ENCODE measurements around the gene CYFIP2.

The CYFIP2 gene

DNA sequence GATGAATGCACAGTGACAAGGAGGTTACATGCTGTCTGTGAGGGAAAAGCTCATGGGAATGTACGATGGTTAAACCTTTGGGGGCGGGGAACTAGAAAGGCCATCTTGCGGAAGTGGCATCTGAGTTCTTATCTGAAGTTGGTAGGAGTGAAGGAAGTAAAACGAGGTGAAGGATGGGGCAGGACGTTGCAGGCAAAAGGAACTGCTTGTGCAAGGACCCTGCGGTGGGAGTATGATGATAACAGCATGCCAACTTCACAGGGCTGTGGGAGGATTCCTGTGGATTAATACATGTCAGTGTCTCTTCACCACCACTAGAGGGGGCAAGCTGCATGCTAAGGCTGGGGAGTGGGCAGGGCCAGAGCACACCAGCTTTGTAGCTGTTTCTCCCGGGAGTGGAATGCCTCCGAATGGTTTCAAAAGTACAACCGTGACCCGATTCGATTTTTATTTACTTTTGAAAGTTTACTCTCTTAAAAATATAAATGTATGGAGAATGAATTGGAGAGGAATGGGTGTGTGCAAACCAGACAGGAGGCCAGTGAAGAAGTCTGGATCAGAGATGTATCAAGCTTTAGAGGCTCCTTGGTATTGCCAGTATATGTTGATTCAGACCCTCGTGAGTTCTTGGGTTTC lies 62.5 kb downstream of the CYFIP2 start:
- peak; percentile 53 for DNase-seq

DNA sequence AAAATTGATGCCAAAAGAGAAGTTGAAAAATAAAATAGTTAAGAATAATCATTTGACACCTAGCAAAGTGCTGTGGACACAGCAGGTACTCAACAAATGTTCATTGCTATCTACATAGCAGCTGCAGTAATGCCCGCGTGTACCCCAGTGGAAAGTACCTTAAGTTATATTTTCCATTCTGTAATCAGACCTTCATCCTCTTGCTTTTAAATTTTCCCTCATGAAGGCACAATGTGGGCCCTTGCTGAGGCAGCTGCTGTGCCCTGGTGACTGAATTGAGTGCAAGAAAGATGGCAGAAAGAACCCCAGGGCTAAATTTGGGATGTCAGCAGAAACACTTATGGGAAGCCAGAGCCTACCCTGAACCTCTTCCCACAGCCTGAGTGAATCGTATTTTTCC lies 65.9 kb downstream of the CYFIP2 start:
- no peak for DNase-seq

DNA sequence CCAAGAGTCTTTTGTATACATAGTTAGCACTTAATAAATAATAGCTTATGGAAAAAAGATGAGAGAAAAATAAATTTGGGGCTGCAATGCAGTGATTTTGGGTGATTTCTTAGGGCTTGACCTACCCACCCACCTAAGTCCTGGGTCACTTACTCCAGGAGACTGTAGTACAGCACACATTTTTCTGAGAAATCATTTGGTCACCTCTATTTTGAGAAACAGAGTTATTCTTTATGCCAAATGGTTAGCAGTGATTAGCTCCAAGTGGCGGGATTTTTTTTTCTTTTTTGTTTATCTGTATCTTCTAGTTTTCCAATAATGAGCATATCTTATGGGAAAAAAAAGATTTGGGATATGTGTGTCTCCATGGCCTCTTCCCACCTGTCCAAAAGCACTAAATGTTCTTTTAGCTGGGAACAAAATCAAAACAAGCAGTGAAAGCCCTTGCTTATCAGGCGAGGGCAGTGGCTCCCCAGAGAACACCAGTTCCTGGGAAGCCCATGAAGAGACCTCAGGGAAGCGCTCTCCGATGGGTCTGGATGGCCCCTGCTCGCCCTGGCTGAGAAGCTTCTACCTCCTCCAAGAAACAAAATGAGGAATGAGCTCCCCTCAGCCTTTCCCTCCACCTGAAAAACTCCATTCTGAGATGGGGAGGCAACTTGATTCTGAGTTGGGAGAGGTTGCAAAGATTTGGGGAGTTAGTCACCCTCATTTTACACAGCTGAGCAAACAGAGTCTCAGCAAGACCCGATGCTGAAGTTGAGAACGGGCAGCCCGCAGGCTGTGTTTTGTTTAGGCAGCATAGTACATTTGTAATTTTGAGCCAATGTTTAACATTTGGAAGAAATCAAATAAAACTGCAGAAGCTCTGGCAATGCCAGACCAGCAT lies 69.9 kb downstream of the CYFIP2 start:
- no peak for DNase-seq

DNA sequence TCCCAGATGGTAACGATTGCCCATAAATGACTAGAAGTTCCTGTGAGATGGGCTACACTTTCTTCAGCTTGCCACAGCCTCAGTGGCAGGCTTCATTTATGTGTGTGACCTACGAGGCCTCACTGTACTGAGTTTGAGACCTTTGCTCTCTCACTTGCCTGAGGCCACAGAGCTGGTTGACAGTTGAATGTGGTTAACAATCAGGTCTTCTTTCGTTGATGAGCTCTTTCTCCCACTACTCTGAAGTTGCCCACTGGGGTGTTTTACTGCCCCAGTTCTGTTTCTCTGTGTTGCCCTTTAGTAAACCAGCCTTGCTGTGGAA lies 70.5 kb downstream of the CYFIP2 start:
- DNase-seq: no peak

DNA sequence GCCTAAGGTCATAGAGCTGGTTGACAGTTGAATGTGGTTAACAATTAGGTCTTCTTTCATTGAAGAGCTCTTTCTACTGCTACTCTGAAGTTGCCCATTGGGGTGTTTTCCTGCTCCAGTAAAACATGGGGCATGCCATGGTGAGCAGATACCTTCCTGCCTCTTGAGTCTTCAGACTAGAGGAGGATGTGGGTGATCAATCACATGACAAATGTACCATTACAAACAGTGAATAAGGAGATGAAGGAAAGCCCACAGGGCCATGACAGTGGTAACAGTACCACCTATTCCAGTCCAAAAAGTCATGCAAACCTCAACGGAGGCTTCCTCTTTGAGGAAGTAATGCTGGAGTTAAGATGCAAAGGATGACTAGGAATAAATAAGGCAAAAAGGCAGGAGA lies 73.5 kb downstream of the CYFIP2 start:
- DNase-seq: no peak

DNA sequence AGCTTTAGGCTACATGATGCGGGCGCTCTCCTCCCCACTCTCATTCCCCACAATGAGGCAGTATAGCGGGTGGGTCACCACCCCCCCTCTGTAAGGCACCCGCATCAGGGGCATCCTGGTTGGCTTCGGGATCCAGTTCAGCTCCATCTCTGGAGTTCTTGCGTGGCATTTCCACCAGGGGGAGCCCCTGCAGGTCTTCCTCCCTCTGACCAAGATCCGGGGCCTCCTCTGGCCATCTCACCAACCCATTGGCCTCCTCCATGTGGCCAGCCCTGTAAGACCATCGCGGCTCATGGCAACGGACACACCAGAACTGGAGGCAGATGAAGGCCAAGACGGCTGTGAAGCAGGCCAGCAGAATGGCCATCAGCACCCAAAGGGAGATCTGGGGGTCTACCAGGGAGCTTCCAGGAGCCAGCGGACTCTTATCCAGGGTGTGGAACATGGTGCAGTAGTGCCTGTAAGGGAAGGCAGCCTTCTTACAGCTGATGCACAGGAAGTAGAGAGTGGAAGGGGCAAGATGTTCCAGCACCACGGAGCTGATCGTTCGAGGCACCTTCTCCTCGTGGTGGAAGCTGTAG lies 77.0 kb downstream of the CYFIP2 start:
- DNase-seq: no peak

DNA sequence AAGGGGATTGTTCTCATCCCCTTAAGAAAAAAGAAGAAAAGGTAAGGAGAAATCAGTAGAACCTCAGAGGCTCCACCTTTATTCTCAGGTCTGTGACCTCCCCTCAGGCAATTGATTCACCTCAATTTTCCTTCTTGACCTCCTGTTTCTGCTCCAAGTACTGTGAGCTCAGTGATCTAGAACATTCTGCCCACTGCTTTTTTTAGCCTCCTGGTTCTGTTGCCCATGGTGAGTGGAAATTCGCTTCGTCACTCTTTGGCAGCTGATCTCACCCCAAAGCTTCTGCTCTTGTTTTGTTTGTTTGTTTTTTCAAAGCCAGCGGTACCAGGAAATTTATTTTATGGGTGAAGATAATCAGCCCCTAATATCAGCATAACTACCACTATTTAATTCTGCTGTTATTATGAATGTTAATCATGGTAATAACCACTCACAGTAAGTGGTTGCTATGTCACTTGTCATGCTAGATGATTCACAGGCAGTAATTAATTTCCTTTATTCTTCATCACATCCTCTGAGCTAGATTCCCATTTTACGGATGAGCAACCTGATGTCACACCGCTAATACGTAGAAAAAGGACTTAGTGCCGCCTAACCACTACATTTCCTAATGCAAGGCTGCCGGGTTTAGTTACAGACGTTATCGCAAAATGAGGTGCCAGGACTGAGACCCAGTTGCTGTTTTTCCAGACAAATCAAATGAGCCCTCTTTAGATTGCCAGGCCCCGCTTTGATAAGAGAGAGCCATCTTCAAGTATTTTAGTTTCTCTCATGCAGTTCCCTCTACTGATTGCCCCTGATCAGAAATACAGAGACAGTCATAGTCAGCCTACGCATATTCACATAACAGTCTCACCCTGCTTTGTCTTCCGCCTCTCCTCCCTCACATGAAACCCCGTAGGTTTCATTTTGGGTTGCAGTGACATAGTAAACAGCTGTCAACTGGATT lies 78.2 kb downstream of the CYFIP2 start:
- DNase-seq: no peak

DNA sequence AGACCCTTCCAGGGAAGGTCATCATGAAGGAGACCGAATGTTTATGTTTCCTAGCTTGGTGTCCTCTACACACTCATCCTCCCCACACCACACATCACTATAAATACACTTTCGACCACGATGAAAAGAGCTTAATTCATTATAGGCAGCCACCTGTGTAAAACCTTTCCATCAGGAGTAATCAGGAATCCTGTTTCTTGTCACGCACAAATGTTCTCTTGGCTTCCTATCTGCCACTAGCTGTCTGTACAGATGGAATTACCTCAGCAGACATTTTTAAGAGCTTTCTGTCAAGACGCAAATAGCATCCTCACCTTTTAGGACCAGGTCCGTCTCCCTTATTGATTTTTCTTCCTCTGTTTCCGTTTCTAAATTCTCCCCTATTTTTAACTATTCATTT lies 79.1 kb downstream of the CYFIP2 start:
- no peak for DNase-seq

DNA sequence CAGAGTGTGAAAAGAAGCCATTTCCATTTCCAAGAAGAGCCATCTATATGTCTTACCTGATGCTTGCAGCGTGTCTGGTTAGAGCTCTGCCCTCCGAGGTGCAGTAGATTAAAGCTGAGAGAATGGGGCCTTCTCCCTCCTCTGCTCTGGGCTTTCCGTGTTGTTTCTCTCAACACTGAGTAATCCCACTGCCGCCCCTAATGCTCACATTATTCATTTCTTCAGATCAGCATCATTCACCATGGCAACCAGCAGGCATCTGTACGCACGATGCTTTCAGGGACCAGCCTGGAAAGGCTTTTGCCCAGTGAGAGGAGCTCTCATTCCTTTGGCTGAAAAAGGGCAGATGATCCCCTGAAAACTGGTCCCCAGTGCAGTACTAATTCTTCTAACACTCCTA lies 79.6 kb downstream of the CYFIP2 start:
- no peak for DNase-seq

DNA sequence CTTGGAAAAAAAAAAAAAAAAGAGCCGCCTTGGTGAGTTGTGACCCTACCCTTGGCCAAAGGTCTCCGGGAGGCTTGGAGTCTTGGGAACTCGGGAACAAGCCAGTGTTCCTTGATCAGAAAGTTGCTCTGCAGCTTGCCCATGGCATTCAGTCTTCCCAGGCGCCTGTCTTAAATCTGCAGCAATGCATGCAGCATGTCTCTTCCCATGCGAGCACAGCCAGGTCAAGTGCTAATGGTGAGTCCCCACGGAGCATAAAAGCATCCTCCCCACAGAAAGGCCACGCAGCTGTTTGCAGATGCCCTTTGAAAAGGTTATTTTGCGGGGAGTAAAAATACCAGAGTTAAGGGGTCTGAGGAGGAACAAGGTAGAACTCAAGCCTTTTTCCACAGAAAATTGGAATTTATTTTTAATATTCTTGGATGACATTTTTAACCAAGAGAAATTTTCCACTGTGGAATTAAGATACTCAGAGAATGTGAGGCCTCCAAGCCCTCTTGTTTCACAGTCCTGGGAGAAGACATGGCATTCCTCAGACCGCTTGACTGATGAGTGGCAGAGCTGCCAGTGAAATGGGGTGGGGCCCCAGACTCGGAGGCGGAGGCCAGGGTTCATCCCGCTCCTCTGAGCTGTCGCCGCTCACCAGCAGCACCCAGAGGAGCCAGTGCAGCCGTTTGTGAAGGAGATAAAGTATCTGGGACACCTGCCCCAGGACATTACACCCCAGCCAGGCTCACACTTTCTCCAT lies 81.6 kb downstream of the CYFIP2 start:
- DNase-seq: no peak

DNA sequence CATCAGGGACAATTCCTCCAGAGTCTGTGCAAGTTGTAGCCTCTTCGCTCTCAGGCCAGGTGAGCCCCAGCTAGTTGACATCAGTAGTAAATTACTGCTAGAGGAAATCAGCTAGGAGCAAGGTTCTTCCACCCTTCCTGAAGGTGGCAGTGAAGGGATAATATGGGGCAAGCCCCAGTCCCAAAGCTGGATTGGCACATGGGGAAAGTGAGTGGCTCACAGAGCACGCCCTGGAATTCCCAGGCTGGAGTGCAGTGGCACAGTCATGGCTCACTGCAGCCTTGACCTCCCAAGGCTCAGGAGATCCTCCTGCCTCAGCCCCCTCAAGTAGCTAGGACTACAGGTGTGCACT lies 82.1 kb downstream of the CYFIP2 start:
- DNase-seq: no peak

DNA sequence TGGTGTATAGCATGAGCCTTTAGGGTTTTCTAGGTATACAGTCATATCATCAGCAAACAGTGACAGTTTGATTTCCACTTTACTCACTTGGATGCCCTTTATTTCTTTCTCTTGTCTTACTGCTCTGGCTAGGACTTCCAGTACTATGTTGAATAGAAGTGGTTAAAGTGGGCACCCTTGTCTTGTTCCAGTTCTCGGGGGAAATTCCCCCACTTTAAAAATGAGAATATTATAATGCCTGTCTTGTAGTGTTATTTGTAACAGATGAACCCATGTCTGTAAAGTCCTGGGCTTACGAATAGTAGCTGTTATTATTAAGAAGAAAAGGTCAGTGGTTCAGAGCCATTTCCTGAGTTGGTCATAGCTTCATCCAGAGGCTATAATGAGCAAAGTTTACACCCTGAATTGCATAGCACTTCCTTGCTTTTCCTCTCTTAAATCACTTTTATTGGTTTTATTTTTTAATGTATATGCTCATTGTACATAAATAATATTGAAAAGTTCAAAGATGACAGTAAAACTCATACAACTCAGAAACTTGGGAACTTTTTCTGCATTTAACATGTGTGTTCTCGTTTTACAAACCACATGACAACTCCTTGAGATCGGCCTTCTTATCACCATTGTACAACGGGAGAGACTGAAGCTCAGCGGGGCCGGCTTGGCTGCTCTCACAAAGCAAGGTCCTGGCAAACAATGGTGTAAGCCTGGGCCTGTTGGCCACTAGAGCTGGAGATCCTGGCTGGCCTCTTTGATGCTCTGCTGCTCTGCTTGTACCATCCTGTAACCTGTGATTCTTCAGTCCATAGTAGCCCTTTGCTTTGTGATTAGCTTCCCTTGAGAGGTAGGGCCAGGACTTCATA lies 85.2 kb downstream of the CYFIP2 start:
- DNase-seq: no peak

DNA sequence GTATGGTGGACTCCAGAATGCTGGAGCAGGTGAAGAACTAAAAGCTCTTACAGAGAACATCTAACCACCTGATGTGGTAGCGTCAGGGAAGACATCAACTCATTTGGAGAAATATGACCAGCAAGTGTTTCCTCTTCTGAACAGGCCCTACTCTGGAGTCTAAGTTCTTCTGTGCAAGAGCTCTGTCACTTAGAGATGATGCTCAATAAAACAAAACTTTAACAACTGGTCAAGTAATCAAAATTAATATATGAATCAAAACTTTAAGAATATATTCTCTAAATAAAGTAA lies 85.8 kb downstream of the CYFIP2 start:
- no peak for DNase-seq

DNA sequence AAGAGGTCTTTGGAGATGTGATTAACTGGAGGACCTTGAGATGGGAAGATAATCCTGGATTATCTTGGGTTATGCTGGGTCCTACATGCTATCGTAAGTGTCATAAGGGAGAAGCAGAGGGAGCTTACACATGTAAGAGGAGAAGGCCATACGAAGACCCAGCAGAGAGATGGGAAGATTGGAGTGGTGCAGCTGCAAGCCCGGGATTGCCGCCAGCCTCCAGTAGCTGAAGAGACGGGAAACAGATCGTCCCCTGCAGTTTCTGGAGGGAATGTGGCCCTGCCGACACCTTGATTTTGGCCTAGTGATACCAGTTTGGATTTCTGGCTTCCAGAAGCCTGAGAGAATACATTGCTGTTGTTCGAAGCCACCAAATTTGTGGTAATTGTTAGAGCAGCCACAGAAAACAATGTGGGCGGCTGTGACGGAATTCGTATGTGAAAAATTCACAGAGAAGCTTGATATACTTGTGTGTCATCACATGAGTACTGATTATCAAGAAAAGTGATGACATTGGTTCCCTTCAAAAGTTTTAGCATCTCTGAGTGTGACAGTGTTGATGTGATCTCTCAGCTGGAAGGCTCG lies 86.9 kb downstream of the CYFIP2 start:
- no peak for DNase-seq

DNA sequence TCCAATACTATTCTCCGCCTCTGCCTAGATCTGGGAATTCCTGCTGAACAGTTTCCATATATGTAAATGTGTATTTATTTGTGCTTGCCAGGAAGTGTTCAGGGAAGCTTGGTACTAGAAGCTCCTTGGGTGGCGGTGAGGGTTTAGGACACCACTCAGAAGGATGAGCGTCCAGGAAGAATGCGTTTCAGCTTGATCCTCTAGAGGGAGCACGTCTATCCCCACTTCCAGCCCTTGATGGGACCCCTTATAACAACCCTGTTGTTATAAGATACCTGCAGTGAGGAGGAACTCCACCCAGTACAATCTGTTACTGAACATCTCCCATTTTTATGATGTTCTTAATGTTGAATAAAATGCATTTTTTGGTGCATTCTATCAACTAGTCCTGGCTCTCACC lies 88.9 kb downstream of the CYFIP2 start:
- no peak for DNase-seq

DNA sequence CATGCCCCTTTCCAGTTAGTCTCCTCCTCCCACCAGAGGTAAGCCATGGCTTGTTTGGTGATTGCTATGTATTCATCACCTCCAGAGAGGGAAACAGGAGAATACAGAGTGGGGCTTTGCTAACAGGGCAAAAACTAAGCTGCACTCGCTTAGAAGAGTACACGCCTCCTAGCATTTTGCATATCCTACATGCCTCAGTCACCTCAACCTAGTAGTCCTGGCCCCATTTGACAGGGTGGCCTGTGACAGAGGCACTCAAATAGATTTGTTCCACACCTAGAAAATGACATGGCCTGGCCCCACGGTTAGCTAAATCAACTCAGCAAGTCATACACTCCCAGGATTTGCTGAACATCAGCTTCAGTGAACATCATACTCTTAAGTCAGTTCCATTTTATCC lies 90.7 kb downstream of the CYFIP2 start:
- DNase-seq: no peak

DNA sequence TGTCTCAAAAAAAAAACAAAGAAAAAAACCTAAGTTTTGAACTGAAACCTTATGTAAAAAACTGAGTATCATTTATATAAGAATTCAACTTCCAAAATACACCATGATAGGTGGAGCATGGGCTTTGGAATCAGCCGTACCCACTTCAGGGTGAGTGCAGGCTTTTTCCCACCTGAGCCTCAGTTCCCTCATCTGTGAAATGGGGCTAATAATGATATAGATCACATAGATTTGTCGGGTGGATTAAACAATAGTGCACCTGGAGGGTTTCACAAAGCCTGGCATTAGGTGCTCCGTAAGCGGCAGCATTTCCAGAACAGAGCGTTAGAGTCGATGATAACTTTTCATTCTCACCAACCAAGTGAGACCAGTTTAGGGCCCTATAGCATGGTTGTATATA lies 91.9 kb downstream of the CYFIP2 start:
- no peak for DNase-seq

DNA sequence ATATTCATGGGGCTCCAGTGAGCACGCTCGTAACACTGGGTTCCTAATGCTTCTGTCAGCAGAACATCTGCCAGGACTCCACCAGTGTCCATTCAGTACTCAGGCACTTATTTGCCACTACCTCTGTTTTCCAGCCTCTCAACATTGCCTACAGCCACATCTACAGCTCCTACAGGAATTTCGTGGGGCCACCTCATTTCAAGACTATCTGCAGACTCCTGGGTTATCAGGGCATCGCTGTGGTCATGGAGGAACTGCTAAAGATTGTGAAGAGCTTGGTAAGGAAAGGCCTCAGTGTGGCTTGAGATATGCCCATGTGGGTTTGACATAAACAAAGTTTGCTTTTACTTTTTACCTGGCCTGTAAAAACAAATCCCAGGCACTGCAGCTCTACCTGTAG lies 92.9 kb downstream of the CYFIP2 start:
- DNase-seq: no peak

DNA sequence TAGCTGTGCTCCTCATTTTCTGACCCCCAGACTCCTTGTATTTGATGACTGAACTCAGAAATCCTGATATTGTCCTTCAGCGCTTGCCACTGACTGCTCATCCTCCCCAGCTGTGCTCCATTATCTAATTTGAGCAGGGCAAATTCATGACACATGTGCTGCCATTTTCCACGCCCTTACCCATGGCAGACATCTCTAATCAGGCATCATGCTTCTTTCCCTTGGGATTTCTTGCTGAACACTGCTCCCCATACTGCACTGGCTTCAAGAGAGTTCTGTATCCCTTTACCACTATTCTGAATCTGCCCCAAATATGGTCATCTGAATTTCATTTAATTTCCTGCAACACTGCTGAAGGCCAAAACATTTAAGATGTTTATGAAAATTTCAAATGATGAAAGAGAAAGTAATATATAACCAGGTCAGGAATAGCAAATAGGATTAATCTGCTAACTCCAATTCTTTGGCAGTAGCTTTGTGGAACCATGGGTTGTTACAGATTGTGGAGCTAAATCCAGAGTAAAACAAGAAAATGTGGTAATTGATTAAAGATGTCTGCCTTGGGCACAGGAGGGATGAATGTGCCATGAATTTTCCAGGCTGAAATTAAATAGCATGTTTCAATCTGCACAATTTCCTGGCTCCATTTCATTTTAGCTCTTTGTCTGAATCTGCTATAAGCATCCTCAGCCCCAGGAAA lies 93.6 kb downstream of the CYFIP2 start:
- no peak for DNase-seq

DNA sequence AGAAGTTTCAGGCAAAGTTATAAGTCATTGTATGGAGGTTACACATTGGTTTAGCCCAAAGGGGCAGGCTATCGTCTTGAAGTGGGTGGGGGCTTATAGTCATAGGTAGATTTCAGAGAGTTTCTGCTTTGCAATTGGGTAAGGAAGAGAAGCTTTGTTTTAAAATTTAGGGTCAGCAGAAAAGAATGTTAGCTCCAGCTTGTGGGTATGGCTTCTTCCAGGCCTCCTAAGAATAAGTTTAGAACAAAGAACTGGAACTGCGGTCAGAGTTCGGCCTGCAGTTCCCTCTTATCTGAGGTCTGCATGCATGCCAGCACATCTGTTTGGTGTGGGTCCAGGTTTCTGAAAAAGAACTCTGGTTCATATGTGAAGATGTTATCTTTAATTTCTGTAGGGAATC lies 96.1 kb downstream of the CYFIP2 start:
- DNase-seq: no peak

DNA sequence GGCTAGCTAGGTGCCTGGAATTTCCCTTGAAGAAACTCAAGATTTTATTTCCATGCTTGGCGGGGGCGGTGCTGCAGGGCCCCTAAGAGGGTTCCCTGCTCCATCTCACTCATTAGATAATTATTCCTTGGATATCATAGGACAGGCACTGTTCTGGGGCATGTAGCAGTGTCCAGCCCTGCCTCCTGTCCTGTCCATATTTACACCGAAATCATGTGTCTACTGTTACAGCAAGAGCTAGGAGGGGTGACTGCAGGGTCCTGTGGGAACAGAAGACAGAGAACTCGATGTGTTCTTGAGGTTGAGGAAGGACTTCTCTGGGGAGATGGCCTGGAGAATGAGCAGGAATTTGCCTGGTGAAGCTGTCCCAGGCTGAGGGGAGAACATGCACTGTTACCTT lies 96.6 kb downstream of the CYFIP2 start:
- no peak for DNase-seq
